H1 (cell line): ENCODE measurements around the gene GSE1. TPM values are rescaled to one million over a fixed set of nuclear protein-coding genes. Genes with fewer than 3 reads are reported as not detected.
A peak's percentile ranks its signal among the peaks of the same experiment; 100 is the strongest.

Experiments
- CTCF ChIA-PET: fragments of 300-600 bp; sonication (Branson Sonifier 250); formaldehyde crosslinking; loops from one replicate; lab custom pipeline; 2021; ENCODE audit not compliant: partially characterized antibody; lab: Charles Lee
- POLR2A ChIA-PET: fragments of 300-600 bp; sonication (Branson Sonifier 250); formaldehyde crosslinking; loops from one replicate; lab custom pipeline; 2021; ENCODE audit warnings: inconsistent platforms; ENCODE audit not compliant: partially characterized antibody; lab: Charles Lee
- DNase-seq, 2 experiments: peaks; one replicate each; pipeline versions ENCODE4 v3.0.0 to v3.0.0-alpha.2; 2010 to 2022; ENCODE audit warnings: low spot score in 2 of 2, low read depth in 1 of 2, mixed read lengths in 1 of 2
- FAIRE-seq: peaks from 2 replicates; lab custom pipeline; 2011; peaks lifted over from hg19 to GRCh38; lab: Jason Lieb, UNC
- H2AFZ ChIP-seq: 2 replicates; pipeline ENCODE4 v1.8.1; 2012; ENCODE audit warnings: low read length, inconsistent platforms
- H2AK5ac ChIP-seq: 2 replicates; pipeline ENCODE4 v1.6.1; 2013; ENCODE audit warnings: low read depth, low read length
- H2BK120ac ChIP-seq: replicated peaks from 2 replicates; pipeline ENCODE3; 2013; ENCODE audit warnings: low read depth, low read length, inconsistent platforms
- H2BK12ac ChIP-seq: 2 replicates; pipeline ENCODE4 v1.6.1; 2013; ENCODE audit warnings: low read depth, low read length
- H2BK15ac ChIP-seq: 2 replicates; pipeline ENCODE4 v1.6.1; 2013; ENCODE audit warnings: low read length
- H2BK20ac ChIP-seq: 2 replicates; pipeline ENCODE4 v1.6.1; 2013; ENCODE audit warnings: low read length
- H2BK5ac ChIP-seq: 2 replicates; pipeline ENCODE4 v1.6.1; 2013; ENCODE audit warnings: low read depth, low read length
- H3K14ac ChIP-seq: 2 replicates; pipeline ENCODE4 v1.6.1; 2013; ENCODE audit warnings: inconsistent platforms; ENCODE audit not compliant: insufficient read length
- H3K18ac ChIP-seq: 2 replicates; pipeline ENCODE4 v1.6.1; 2013; ENCODE audit warnings: low read length; ENCODE audit errors: extremely low read depth
- H3K23ac ChIP-seq: 2 replicates; pipeline ENCODE4 v1.6.1; 2013; ENCODE audit warnings: inconsistent platforms; ENCODE audit not compliant: insufficient read length
- H3K23me2 ChIP-seq: 2 replicates; pipeline ENCODE4 v1.6.1; 2013; ENCODE audit warnings: low read depth, low read length
- H3K27ac ChIP-seq: 2 replicates; pipeline ENCODE4 v1.6.1; 2011; ENCODE audit warnings: low read depth, low read length, inconsistent platforms
- H3K27me3 ChIP-seq, 4 experiments: replicated peaks in 1 of 4; 1 replicate in 1 of 4; 2 replicates in 3 of 4; pipeline versions ENCODE4 v1.6.1 to v1.8.1; 2011 to 2013; ENCODE audit warnings: low read length in 3 of 4, mild to moderate bottlenecking in 3 of 4, inconsistent platforms in 2 of 4, mixed read lengths in 2 of 4, moderate library complexity in 1 of 4; ENCODE audit not compliant: control insufficient read depth in 3 of 4, insufficient read depth in 3 of 4; ENCODE audit errors: extremely low read depth in 1 of 4
- H3K36me3 ChIP-seq, 4 experiments: 2 replicates each; pipeline versions ENCODE4 v1.6.1 to v1.8.1; 2011 to 2013; ENCODE audit warnings: mild to moderate bottlenecking in 4 of 4, low read length in 3 of 4, moderate library complexity in 2 of 4, control low read depth in 1 of 4, inconsistent platforms in 1 of 4; ENCODE audit not compliant: insufficient read depth in 4 of 4, control insufficient read depth in 2 of 4
- H3K4ac ChIP-seq: replicated peaks from 2 replicates; pipeline ENCODE3; 2013; ENCODE audit warnings: low read length, low read depth, mixed read lengths, inconsistent platforms; ENCODE audit not compliant: insufficient read length
- H3K4me1 ChIP-seq, 4 experiments: replicated peaks in 1 of 4; 1 replicate in 1 of 4; 2 replicates in 3 of 4; pipeline versions ENCODE4 v1.6.1 to v1.8.1; 2011 to 2013; ENCODE audit warnings: low read length in 3 of 4, inconsistent platforms in 2 of 4, mixed read lengths in 1 of 4; ENCODE audit not compliant: insufficient read depth in 4 of 4, control insufficient read depth in 3 of 4
- H3K4me2 ChIP-seq, 2 experiments: 2 replicates each; pipeline versions ENCODE4 v1.6.1 to v1.8.1; 2011 to 2013; ENCODE audit warnings: low read depth in 2 of 2, low read length in 2 of 2, control low read depth in 1 of 2, inconsistent platforms in 1 of 2, mild to moderate bottlenecking in 1 of 2; ENCODE audit not compliant: insufficient read depth in 1 of 2
- H3K4me3 ChIP-seq, 4 experiments: fragments of 200-600, 300-600 bp in 1 of 4; sonication (generic), shearing (Covaris generic), sonication (Bioruptor Twin) in 1 of 4; 2 replicates each; pipeline versions ENCODE4 v1.5.1 to v1.8.1; 2011 to 2016; ENCODE audit warnings: low read length in 4 of 4, low read depth in 3 of 4, control low read depth in 2 of 4, inconsistent platforms in 2 of 4, mild to moderate bottlenecking in 2 of 4, mixed read lengths in 1 of 4, moderate library complexity in 1 of 4; ENCODE audit not compliant: insufficient read depth in 2 of 4; ENCODE audit errors: extremely low read depth in 1 of 4
- H3K56ac ChIP-seq: replicated peaks from 2 replicates; pipeline ENCODE3; 2013; ENCODE audit warnings: low read depth, mild to moderate bottlenecking, mixed read lengths, low read length, inconsistent platforms; ENCODE audit not compliant: insufficient read length
- H3K79me1 ChIP-seq: 2 replicates; pipeline ENCODE4 v1.6.1; 2013; ENCODE audit warnings: low read depth, low read length, control low read depth
- H3K79me2 ChIP-seq, 2 experiments: 2 replicates each; pipeline versions ENCODE4 v1.6.1 to v1.8.1; 2012 to 2013; ENCODE audit warnings: low read length in 2 of 2, mild to moderate bottlenecking in 2 of 2, inconsistent platforms in 1 of 2; ENCODE audit not compliant: insufficient read depth in 2 of 2, control insufficient read depth in 1 of 2
- H3K9ac ChIP-seq, 4 experiments: replicated peaks in 1 of 4; 1 replicate in 1 of 4; 2 replicates in 3 of 4; pipeline versions ENCODE4 v1.6.1 to v1.8.1; 2011 to 2013; ENCODE audit warnings: low read depth in 3 of 4, low read length in 3 of 4, control low read depth in 2 of 4, mild to moderate bottlenecking in 2 of 4, moderate library complexity in 2 of 4, inconsistent platforms in 1 of 4; ENCODE audit errors: extremely low read depth in 1 of 4
- H3K9me3 ChIP-seq, 2 experiments: 2 replicates each; pipeline versions ENCODE4 v1.6.1 to v1.8.1; 2012 to 2013; ENCODE audit warnings: mild to moderate bottlenecking in 2 of 2, moderate library complexity in 2 of 2, control low read depth in 1 of 2, inconsistent platforms in 1 of 2, low read depth in 1 of 2, low read length in 1 of 2, mixed read lengths in 1 of 2; ENCODE audit not compliant: insufficient read depth in 2 of 2
- H4K20me1 ChIP-seq, 2 experiments: replicated peaks in 1 of 2; 2 replicates each; pipeline versions ENCODE3 to v1.8.1; 2011 to 2013; ENCODE audit warnings: inconsistent platforms in 2 of 2, low read length in 2 of 2, mild to moderate bottlenecking in 1 of 2; ENCODE audit not compliant: insufficient read depth in 2 of 2, control insufficient read depth in 1 of 2
- H4K5ac ChIP-seq: 2 replicates; pipeline ENCODE4 v1.6.1; 2013; ENCODE audit warnings: low read length, low read depth, mixed read lengths, inconsistent platforms; ENCODE audit not compliant: insufficient read length
- H4K8ac ChIP-seq: 2 replicates; pipeline ENCODE4 v1.8.0; 2013; ENCODE audit warnings: mild to moderate bottlenecking, moderate library complexity, low read length, inconsistent platforms; ENCODE audit not compliant: insufficient read depth; ENCODE audit errors: extremely low read depth
- H4K91ac ChIP-seq: replicated peaks from 2 replicates; pipeline ENCODE3; 2013; ENCODE audit warnings: low read length, mixed read lengths, inconsistent platforms; ENCODE audit not compliant: insufficient read length
- PHF8 ChIP-seq: fragments of 200-600 bp; sonication (generic); conservative IDR thresholded peaks from 2 replicates; pipeline ENCODE4 v1.7.1; 2012; ENCODE audit warnings: low read depth, mild to moderate bottlenecking, inconsistent platforms, low read length, moderate library complexity
- POLR2A ChIP-seq, 2 experiments: IDR thresholded peaks; 1 replicate in 1 of 2; 2 replicates in 1 of 2; pipeline ENCODE4 v1.6.1; 2011; ENCODE audit warnings: low read depth in 2 of 2, low read length in 2 of 2, mild to moderate bottlenecking in 2 of 2; ENCODE audit errors: control extremely low read depth in 1 of 2
- POLR2AphosphoS5 ChIP-seq: IDR thresholded peaks from 2 replicates; pipeline ENCODE4 v1.6.1; 2011; ENCODE audit warnings: low read depth, low read length
- WGBS, 2 experiments: shearing (Covaris generic) in 1 of 2; methylation state at CpG; one replicate each; pipeline versions ENCODE4 v1.1.6 to v1.1.7; 2013 to 2015; ENCODE audit warnings: low lambda C conversion rate in 2 of 2, mixed read lengths in 2 of 2, inconsistent platforms in 1 of 2, low coverage in 1 of 2, missing lambda C conversion rate in 1 of 2; ENCODE audit not compliant: insufficient replicate concordance in 2 of 2, insufficient coverage in 1 of 2, insufficient read length in 1 of 2; ENCODE audit errors: extremely low coverage in 1 of 2, missing lambda C conversion rate in 1 of 2; 5-methylcytosine and 5-hydroxymethylcytosine counted together
- polyA plus RNA-seq, 7 experiments: library from polyadenylated mRNA; depleted of rRNA in 3 of 7; stranded (reverse) in 5 of 7; unstranded in 2 of 7; fragments of >200 nt in 5 of 7; fragments of 200-250 nt in 2 of 7; gene quantifications; 1 replicate in 5 of 7; 2 replicates in 1 of 7; 4 replicates in 1 of 7; pipeline versions ENCODE4 v1.2.1 to v1.2.3, GENCODE V29; 2011 to 2013; ENCODE audit warnings: missing spikeins in 2 of 7, mixed read lengths in 2 of 7
- total RNA-seq: library from RNA; stranded (reverse); fragmentation: NEBNext Ultra II Directional; extraction: Animal tissue kit (Norgen Biotek cat#: 25700); gene quantifications from 2 replicates; pipeline ENCODE4 v1.2.1, GENCODE V29; 2021

The GSE1 gene
- total and polyA plus RNA-seq, 2 of the 8 experiments (the other 6 are each of a cell fraction or from before 2014, with no cell fraction given): 26.0 to 65.6 TPM

- CTCF ChIA-PET: interaction anchor here (0.7 to 37.0 kb wide), 13 partner anchors 11 to 147 kb away, joined by 3 to 620 read pairs (median 5); no protein-coding TSS in a partner anchor
- H3K4me1 ChIP-seq: no peaks in the 10 kb centered on the region
- FAIRE-seq: no peak
Observed at GRCh38 chr16:85673529-85674417, 60.7 kb downstream of the GSE1 start.

More at GRCh38 chr16:85673529-85674417, 60.7 kb downstream of the GSE1 start:
- no peak overlapping the region for H2BK120ac ChIP-seq
- no peaks in the 10 kb centered on the region for H3K79me2 ChIP-seq
- no peaks in the 10 kb centered on the region; the same call in 1 of the 2 replicates for H3K79me1 ChIP-seq
- H3K18ac ChIP-seq: no peak overlapping the region
- H2BK15ac ChIP-seq: no peak overlapping the region
- H3K4me3 ChIP-seq: no peak overlapping the region
- H3K23me2 ChIP-seq: no peaks in the 10 kb centered on the region
- H4K20me1 ChIP-seq: peaks cover 4 to 8% of the 10 kb centered on the region in 2 experiments
- no peak overlapping the region for H4K91ac ChIP-seq
- POLR2A ChIA-PET: interaction anchor here (1.0 to 10.5 kb wide), 8 partner anchors 8 to 272 kb away, joined by 3 to 77 read pairs (median 5); partner anchors contain the start of gene GINS2
- 92% methylated on average over 19 of the region's 19 CpGs; no CpG with 5 or more reads in 1 of the 2 experiments for WGBS, 2 experiments
- no peak overlapping the region for H3K4me2 ChIP-seq
- H4K5ac ChIP-seq: no peak overlapping the region
- H4K8ac ChIP-seq: no peak overlapping the region; the same call in 1 of the 2 replicates
- no peak overlapping the region for H2AFZ ChIP-seq
- peak; percentile 76 for TF ChIP-seq POLR2AphosphoS5
- TF ChIP-seq POLR2A (IDR thresholded peaks at IDR 0.05; ENCODE audit: control extremely low read depth in 1 of 2, low read depth in 2 of 2, low read length in 2 of 2): no peak; a peak in 1 of 3 replicates
- TF ChIP-seq PHF8: no peak
- no peak overlapping the region for H2BK20ac ChIP-seq
- no peak overlapping the region for H2AK5ac ChIP-seq
- no peak overlapping the region for H2BK12ac ChIP-seq
- H3K9ac ChIP-seq: no peak overlapping the region
- no peak overlapping the region for H3K56ac ChIP-seq
- peaks cover 46 to 88% (median 69%) of the 10 kb centered on the region in 4 experiments for H3K36me3 ChIP-seq
- H3K23ac ChIP-seq: no peak overlapping the region
- no peak for DNase-seq
- no peak overlapping the region for H3K27ac ChIP-seq
- H3K4ac ChIP-seq: no peak overlapping the region
- H3K9me3 ChIP-seq: no peaks in the 10 kb centered on the region
- H3K27me3 ChIP-seq: no peaks in the 10 kb centered on the region
- no peak overlapping the region for H3K14ac ChIP-seq
- no peak overlapping the region for H2BK5ac ChIP-seq
